Measurements from ENCODE around the gene GJA1. TPM values are rescaled to one million over a fixed set of nuclear protein-coding genes. Genes with fewer than 3 reads are reported as not detected.
"Not testable (repeated sequence)": the region's sequence is repeated elsewhere in the genome, so short reads cannot be mapped to it uniquely, and the experiment has no call there.

The GJA1 gene
- polyA plus RNA-seq, 4 donors = 51.8 to 279 (median 76.3) TPM

DNA sequence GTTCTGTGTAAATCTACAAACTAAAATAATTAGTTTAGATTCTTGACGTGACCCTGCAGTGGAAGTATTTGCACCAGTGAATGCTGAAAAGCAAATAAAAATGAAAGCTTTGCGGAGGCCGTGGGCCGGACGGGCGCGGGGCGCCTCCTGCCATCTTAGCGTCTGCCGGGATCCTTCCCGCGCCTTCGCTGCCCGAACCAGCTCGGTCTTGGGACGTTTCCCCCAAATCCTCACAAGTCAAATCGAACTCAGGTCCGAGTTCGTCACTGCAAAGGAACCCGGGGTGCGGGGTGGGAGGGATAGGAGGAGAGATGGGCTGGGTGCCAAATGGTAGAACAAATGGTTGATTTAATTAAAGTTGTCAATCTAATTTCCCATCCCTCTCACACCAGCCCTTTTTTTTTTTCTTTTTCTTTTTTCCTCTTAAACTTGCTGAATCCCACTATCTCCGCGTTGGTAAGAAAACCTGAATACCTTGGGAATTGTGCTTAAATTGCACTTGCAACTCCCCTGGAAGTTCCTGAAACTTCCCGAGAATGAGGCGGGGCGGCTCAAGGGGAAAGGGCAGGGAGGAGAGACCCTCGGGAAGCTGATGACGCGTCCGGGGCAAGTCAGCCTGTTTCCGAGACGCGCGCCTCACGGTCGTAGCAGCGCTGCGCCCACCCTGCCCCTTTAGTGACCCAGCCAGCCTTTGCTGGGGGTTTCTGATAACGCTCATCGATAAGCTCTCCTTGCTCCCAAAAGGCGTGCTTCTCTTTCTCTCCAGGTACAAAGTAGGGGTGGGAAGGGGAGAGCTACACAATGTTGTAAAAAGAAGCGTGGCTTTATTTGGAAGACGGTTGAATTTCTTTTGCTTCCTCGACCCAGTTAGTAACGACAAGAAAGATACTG is 1.8 kb downstream of the GJA1 start:
- peak in 2 of 4 donors; percentile 53 to 55 for DNase-seq (ENCODE audit: low read depth in 4 of 4, low spot score in 3 of 4)

DNA sequence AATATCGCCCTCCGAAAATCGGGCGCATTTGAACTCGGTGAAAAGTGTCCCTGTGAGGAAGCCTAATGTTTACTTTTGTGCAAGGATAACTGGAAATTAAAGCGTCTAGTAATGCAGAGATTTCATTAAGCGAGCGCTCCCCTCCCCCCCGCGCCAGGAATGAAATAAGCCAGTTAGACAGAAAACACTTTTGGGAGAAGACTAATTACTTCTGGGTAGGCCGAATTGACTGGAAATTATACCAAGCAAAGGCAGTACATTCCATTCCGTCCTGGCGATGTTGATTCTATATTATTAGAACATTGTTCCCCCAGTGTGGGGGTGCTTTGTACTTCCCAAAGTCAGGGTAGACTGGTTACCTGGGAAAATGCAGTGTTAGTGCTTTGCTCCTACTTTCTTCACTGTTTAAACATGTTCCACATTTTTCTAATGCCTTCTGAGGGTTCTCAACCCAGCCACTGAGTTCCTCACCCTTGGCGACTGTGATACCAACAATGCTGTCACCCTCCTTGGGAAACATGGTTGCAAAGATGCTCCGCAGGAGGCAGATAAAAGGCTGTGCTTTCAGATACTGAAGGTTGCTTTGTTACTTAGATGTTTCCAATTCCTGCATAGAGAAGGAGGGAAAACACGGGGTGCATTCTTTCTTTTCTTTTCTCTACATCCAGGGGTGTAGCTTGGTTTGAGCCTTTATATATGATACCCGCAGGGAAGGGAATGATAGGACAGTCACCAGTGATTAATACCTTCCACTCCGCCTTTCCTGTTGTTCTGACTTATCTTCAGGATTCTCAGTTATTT is 2.6 kb downstream of the GJA1 start:
- no peak for DNase-seq (ENCODE audit: low read depth in 4 of 4, low spot score in 3 of 4)

DNA sequence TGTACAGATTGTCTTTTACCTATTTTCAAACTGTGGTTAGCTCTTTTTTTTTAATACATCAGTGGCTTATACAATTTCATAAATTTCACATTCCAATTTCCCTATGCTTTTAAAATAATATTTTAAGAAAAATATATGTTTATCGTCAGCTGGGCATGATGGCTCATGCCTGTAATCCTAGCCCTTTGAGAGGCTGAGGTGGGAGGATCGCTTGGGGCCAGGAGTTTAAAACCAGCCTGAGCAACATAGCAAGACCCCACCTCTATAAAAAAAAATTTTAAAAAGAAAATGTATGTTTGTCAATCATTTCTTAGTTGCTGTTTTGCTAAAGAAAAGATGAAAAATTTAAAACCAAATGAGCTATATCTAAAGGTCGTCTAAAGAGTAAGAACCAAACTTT is 3.4 kb downstream of the GJA1 start:
- no peak for DNase-seq (ENCODE audit: low read depth in 4 of 4, low spot score in 3 of 4)

DNA sequence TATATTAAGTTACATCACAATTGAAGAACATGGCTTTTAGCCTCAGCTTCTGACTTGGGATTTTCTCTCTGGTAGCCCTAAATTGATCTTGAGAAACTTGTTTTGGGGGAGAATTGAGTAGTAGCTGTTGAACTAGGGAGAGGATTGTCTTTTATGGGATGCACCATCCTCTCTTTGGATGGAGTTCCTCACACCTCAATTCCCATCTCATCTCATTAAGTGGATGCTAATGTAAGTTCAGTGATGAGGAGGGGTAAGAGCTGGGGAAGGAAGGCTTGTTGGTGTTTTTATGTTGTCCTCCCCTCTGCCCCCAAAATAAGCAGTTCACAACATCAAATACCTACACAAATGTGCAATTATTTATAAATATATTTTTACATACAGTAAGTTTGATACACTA is 4.0 kb downstream of the GJA1 start:
- DNase-seq (ENCODE audit: low read depth in 4 of 4, low spot score in 3 of 4) = no peak

DNA sequence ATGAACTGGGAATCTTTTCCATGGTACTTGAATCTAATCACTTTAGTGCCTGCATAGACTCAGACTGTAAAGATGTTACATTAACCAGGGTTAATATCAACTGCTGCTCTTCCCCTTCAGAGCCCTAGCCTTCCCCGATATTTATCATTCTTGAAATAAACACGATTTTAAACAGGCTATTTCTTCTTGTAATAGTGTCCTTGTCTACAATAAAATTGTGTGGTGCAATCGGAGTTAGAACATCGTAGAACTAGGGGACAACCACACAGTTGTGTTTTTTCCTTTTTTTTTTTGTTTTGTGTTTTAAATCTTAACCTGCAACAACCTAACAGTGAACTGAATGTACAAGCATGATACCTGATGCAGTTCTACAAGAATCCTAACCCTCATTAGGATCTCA is 4.5 kb downstream of the GJA1 start:
- DNase-seq (ENCODE audit: low read depth in 4 of 4, low spot score in 3 of 4) = no peak

DNA sequence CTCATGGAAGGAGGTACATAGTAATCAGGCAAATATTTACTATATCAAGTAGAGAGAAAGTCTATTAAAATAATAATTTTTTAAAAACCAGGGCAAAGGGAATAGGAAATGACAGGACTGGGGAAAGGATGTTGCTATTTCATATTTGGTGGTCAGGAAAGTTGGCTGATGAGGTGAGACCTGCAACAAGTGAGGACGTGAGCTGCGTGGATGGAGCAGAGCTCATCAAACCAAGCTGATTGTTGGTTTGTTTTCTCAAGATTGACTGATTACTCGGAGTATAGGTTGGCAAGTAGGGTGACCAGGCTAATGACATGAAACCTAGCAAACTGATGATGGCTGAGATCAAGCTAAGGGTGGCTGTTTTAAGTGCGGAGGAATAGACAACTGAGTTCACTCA is 6.0 kb downstream of the GJA1 start:
- no peak for DNase-seq (ENCODE audit: low read depth in 4 of 4, low spot score in 3 of 4)

DNA sequence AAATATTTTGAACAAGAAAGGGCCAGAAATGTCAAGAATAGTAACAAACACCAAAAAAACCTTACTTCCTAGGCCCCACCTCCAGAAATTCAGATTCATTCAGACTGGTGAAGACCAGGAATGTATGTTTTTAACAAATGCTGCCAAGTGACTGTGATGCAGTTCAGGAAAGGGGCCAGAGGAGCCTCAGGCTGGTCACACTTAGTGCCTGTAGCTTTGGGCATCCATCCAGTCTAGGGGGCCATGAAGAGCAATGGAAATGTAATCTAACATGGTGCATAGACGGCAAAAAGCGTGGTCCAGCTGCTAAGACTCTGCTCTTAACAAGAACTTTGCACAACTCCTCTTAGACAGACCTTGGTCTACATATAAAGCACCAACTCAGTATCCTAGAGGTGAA is 7.1 kb downstream of the GJA1 start:
- DNase-seq (ENCODE audit: low read depth in 4 of 4, low spot score in 3 of 4) = no peak

DNA sequence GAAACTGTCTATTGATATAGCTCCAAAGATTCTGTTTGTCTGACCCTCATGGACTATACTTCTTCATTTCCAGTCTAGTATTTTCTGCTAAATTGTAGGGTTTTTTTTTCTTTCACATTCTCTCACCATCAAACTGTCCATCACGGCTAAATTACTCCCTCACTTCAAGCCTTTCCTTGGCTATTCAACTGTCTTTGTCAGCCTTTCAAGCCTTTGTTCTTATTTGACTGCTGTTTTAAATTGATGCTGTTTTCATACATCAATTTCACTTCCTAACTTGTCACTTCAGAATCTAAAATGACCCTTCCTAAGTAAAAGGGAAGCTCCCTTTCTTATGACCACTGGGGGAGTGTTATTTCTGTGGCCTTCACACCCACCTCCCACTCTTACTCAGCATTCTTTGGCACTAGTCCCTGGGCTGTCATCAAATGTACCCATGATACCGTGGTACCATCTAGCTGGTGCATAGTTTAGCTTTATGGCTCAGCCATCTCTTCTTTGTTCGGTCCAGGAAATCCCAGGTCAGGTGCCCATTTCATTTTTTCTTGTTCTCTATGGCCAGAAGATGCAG is 8.6 kb downstream of the GJA1 start:
- no peak for DNase-seq (ENCODE audit: low read depth in 4 of 4, low spot score in 3 of 4)

DNA sequence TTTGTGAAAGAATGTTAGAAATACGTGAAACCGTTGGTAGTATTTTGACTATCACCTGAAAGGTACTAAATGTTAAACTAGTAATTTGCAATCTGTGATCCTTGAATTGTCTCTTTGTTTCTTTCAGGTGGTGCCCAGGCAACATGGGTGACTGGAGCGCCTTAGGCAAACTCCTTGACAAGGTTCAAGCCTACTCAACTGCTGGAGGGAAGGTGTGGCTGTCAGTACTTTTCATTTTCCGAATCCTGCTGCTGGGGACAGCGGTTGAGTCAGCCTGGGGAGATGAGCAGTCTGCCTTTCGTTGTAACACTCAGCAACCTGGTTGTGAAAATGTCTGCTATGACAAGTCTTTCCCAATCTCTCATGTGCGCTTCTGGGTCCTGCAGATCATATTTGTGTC is 11.3 kb downstream of the GJA1 start:
- not testable (repeated sequence) for DNase-seq (ENCODE audit: low read depth in 4 of 4, low spot score in 3 of 4)

DNA sequence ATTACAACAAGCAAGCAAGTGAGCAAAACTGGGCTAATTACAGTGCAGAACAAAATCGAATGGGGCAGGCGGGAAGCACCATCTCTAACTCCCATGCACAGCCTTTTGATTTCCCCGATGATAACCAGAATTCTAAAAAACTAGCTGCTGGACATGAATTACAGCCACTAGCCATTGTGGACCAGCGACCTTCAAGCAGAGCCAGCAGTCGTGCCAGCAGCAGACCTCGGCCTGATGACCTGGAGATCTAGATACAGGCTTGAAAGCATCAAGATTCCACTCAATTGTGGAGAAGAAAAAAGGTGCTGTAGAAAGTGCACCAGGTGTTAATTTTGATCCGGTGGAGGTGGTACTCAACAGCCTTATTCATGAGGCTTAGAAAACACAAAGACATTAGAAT is 12.3 kb downstream of the GJA1 start:
- not testable (repeated sequence) for DNase-seq (ENCODE audit: low read depth in 4 of 4, low spot score in 3 of 4)

DNA sequence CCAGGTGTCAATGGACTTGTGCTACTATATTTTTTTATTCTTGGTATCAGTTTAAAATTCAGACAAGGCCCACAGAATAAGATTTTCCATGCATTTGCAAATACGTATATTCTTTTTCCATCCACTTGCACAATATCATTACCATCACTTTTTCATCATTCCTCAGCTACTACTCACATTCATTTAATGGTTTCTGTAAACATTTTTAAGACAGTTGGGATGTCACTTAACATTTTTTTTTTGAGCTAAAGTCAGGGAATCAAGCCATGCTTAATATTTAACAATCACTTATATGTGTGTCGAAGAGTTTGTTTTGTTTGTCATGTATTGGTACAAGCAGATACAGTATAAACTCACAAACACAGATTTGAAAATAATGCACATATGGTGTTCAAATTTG is 13.1 kb downstream of the GJA1 start:
- not testable (repeated sequence) for DNase-seq (ENCODE audit: low read depth in 4 of 4, low spot score in 3 of 4)

DNA sequence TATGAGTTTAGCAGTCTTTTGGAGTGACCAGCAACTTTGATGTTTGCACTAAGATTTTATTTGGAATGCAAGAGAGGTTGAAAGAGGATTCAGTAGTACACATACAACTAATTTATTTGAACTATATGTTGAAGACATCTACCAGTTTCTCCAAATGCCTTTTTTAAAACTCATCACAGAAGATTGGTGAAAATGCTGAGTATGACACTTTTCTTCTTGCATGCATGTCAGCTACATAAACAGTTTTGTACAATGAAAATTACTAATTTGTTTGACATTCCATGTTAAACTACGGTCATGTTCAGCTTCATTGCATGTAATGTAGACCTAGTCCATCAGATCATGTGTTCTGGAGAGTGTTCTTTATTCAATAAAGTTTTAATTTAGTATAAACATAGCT is 13.9 kb downstream of the GJA1 start:
- no peak for DNase-seq (ENCODE audit: low read depth in 4 of 4, low spot score in 3 of 4)

DNA sequence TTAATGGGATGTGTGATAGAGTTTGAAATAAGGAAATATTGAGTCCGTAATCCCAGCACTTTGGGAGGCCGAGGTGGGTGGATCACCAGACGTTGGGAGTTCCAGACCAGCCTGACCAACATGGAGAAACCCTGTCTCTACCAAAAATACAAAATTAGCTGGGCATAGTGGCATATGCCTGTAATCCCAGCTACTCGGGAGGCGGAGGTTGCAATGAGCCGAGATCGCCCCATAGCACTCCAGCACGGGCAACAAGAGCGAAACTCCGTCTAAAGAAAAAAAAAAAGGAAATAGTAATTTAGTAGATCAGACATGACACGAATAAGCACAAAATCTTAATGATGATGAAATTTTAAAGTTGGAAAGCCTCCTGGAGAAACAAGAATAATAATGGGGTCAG is 14.8 kb downstream of the GJA1 start:
- DNase-seq (ENCODE audit: low read depth in 4 of 4, low spot score in 3 of 4) = no peak

DNA sequence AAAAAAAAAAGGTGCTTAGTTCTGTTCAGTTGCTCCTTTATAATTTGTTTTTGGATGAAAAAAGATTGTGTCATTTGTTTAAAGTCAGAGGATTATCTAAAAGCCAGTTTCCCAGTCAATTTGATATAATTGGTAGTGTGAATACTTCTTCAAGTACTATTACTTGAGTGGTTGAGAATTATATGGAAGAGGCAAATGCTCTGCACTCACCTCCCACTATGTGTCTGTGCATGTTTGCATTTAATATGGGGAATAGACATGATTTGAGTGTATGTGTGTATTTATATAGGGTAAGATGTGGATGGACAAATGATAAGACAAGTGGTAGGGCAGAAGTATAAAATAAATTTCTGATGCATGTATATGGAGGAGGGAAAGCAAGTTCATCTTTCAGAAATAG is 15.8 kb downstream of the GJA1 start:
- no peak for DNase-seq (ENCODE audit: low read depth in 4 of 4, low spot score in 3 of 4)

DNA sequence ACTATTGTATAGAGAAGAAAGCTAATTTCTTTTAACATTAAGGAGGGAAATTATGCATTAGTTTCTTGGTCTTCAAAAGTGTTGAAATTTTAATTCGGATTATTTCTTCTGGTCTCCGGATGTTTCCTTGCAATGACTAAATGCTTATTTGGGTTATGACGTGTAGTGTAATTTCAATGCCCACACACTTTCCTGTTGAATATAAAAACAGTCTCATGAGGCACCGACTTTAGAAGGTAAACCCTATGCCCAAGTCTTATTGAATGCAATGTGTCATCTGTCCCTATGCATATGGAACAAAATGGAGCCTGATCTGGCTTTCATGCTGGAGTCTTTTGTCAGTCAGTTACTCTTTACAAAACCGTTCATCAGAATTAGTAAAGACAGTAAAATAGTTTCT is 17.7 kb downstream of the GJA1 start:
- no peak for DNase-seq (ENCODE audit: low read depth in 4 of 4, low spot score in 3 of 4)

DNA sequence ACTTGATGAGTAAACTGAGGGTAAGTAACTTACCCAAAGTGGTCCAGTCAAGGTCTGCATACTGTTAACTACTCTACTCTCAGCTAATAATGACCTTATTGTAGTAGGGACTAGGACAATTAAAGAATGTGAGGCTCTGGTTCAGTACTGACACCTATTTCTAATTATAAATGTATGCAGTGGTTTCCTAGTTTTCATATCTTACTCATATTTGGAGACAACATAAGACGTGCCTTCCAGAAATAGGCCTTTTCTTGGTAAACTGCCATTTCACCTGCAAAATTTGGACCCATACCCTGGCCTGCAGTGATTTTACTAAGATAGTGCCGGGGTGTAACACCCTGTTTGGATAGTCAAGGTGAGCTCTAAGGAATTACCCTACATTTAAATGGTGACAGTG is 24.7 kb downstream of the GJA1 start:
- DNase-seq (ENCODE audit: low read depth in 4 of 4, low spot score in 3 of 4) = no peak

DNA sequence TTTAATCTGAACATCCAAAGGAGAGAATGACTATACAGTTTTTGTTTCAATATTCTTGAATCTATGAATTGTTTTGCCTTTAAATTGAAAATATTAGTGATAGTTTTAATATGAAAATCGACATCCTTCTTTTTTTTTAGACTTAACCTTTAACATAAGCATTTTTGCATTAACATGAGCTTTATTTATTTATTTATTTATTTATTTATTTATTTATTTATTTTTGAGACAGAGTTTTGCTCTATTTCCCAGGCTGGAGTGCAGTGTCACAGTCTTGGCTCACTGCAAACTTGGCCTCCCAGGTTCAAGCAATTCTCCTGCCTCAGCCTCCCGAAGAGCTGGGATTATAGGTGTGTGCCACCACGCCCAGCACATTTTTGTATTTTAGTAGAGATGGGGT is 27.6 kb downstream of the GJA1 start:
- DNase-seq (ENCODE audit: low read depth in 4 of 4, low spot score in 3 of 4) = no peak

DNA sequence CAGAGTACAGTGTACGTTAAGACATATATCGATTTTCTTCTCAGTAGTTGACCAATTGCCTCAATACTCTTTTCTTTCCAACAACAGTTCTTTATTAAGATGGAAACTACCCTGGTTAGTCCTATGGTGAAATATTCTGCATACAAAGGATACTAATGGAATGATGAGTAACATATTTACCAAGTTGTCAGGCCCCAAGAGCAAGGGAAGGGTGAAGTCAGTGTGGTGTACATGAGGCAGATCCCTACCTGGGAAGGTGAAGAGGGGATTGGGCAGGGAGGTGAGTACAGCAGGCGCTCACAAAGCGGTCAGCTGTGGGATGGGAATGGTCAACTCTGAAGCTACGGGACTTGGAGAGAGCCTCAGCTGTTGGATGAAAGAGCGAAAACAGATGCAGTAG is 29.7 kb downstream of the GJA1 start:
- DNase-seq (ENCODE audit: low read depth in 4 of 4, low spot score in 3 of 4) = no peak

DNA sequence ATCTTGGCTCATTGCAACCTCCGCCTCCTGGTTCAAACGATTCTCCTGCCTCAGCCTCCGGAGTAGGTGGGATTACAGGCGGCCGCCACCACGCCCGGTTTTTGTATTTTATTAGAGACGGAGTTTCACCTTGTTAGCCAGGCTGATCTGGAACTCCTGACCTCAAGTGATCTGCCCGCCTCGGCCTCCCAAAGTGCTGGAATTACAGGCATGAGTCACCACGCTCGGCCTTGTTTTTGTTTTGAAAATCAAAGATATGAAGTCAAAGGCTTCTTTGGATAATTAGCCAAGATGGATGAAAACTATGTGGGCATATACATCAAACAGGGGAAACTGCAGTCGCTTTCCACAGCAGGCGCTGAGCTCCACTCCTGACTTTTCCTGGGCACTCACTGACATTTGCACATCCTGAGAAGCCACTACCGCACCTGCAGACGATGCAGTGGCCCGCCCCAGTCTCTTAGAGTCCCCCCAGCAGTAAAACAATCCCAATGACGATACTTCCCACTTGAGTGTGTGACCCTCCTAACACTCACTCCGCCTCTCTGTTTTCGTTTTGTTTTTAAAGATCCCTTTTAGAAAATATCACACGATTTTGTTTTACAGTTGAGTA is 44.1 kb downstream of the GJA1 start:
- DNase-seq (ENCODE audit: low read depth in 4 of 4, low spot score in 3 of 4) = no peak

DNA sequence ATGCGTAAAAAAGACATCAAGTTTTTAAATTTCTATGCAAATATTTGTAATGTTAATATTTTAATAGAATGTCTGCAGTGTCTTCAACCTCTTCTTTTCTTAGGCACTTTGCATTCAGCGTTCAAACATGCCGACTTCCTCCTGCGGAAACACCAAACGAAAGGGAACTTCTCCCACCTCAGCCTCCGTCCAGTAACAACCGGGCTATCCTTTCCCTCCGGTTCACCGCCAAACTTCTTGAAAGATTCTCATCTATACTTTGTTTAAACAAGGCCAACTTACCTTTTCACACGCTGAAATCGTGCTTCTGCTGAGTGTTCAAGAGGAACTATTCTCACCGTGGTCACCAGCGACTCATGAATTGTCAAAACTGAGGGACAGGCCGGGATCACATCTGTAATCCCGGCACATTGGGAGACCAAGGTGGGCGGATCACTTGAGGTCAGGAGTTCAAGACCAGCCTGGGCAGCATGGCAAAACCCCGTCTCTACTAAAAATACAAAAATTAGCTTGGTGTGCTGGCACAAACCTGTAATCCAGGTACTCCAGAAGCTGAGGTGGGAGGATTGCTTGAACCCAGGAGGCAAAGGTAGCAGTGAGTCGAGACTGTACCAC is 44.8 kb downstream of the GJA1 start:
- no peak for DNase-seq (ENCODE audit: low read depth in 4 of 4, low spot score in 3 of 4)
